ENCODE measurements around the gene POC1A. TPM values are rescaled to one million over a fixed set of nuclear protein-coding genes. Genes with fewer than 3 reads are reported as not detected.
"Not testable (repeated sequence)": the region's sequence is repeated elsewhere in the genome, so short reads cannot be mapped to it uniquely, and the experiment has no call there.

The POC1A gene
- polyA plus RNA-seq, 2 donors: 1.7 to 5.2 TPM

GRCh38 chr3:52159503-52159902, 5.3 kb upstream of the POC1A start:
- WGBS, 2 donors: 23 to 24% methylated on average over 1 of the region's 1 CpG
- H3K9me3 ChIP-seq (ENCODE audit: control insufficient read depth in 2 of 2, insufficient read depth in 1 of 2, low read depth in 1 of 2, low read length in 1 of 2): no peaks in the 10 kb centered on the region
- no peak overlapping the region for H3K27ac ChIP-seq (ENCODE audit: low read depth in 2 of 2, low read length in 1 of 2)

GRCh38 chr3:52155912-52156311, 1.7 kb upstream of the POC1A start:
- Histone ChIP-seq H3K4me1 (ENCODE audit: control insufficient read depth in 2 of 2, insufficient read depth in 2 of 2, low read length in 1 of 2) (peaks cover 3 to 4% of the 10 kb centered on the region in 2 donors), H3K27ac (ENCODE audit: low read depth in 2 of 2, low read length in 1 of 2) (no peak overlapping the region), H3K4me3 (ENCODE audit: low read depth in 1 of 2, low read length in 2 of 2) (no peak overlapping the region), H3K9me3 (ENCODE audit: control insufficient read depth in 2 of 2, insufficient read depth in 1 of 2, low read depth in 1 of 2, low read length in 1 of 2) (no peaks in the 10 kb centered on the region), H3K36me3 (ENCODE audit: control insufficient read depth in 2 of 2, insufficient read depth in 2 of 2, low read length in 1 of 2) (no peaks in the 10 kb centered on the region), H3K27me3 (ENCODE audit: control insufficient read depth in 1 of 2, insufficient read depth in 2 of 2, low read length in 2 of 2) (no peaks in the 10 kb centered on the region)
- 84 to 85% methylated on average over 4 of the region's 4 CpGs for WGBS, 2 donors

More at GRCh38 chr3:52159503-52159902, 5.3 kb upstream of the POC1A start:
- Histone ChIP-seq H3K4me3 (ENCODE audit: low read depth in 1 of 2, low read length in 2 of 2) (no peak overlapping the region), H3K36me3 (ENCODE audit: control insufficient read depth in 2 of 2, insufficient read depth in 2 of 2, low read length in 1 of 2) (no peaks in the 10 kb centered on the region), H3K4me1 (ENCODE audit: control insufficient read depth in 2 of 2, insufficient read depth in 2 of 2, low read length in 1 of 2) (no peaks in the 10 kb centered on the region), H3K27me3 (ENCODE audit: control insufficient read depth in 1 of 2, insufficient read depth in 2 of 2, low read length in 2 of 2) (no peaks in the 10 kb centered on the region)

- WGBS, 2 donors: 15% methylated on average over 18 of the region's 18 CpGs
- Histone ChIP-seq H3K27me3 (ENCODE audit: control insufficient read depth in 1 of 2, insufficient read depth in 2 of 2, low read length in 2 of 2) (no peaks in the 10 kb centered on the region), H3K36me3 (ENCODE audit: control insufficient read depth in 2 of 2, insufficient read depth in 2 of 2, low read length in 1 of 2) (no peaks in the 10 kb centered on the region), H3K9me3 (ENCODE audit: control insufficient read depth in 2 of 2, insufficient read depth in 1 of 2, low read depth in 1 of 2, low read length in 1 of 2) (no peaks in the 10 kb centered on the region), H3K27ac (ENCODE audit: low read depth in 2 of 2, low read length in 1 of 2) (peak overlapping the region; percentile 50 to 89), H3K4me3 (ENCODE audit: low read depth in 1 of 2, low read length in 2 of 2) (peak overlapping the region; percentile 63 to 76), H3K4me1 (ENCODE audit: control insufficient read depth in 2 of 2, insufficient read depth in 2 of 2, low read length in 1 of 2) (peaks cover 3 to 4% of the 10 kb centered on the region in 2 donors)
Observed at GRCh38 chr3:52153389-52154096, 680 bp downstream of the POC1A start.

GRCh38 chr3:52151991-52152390, 2.2 kb downstream of the POC1A start:
- H3K4me3 ChIP-seq (ENCODE audit: low read depth in 1 of 2, low read length in 2 of 2); H3K27me3 ChIP-seq (ENCODE audit: control insufficient read depth in 1 of 2, insufficient read depth in 2 of 2, low read length in 2 of 2); H3K9me3 ChIP-seq (ENCODE audit: control insufficient read depth in 2 of 2, insufficient read depth in 1 of 2, low read depth in 1 of 2, low read length in 1 of 2); H3K4me1 ChIP-seq (ENCODE audit: control insufficient read depth in 2 of 2, insufficient read depth in 2 of 2, low read length in 1 of 2); H3K36me3 ChIP-seq (ENCODE audit: control insufficient read depth in 2 of 2, insufficient read depth in 2 of 2, low read length in 1 of 2); H3K27ac ChIP-seq (ENCODE audit: low read depth in 2 of 2, low read length in 1 of 2): not testable (repeated sequence)
- WGBS, 2 donors: 92 to 96% methylated on average over 4 of the region's 4 CpGs

- Histone ChIP-seq H3K27ac (ENCODE audit: low read depth in 2 of 2, low read length in 1 of 2) (no peak overlapping the region), H3K36me3 (ENCODE audit: control insufficient read depth in 2 of 2, insufficient read depth in 2 of 2, low read length in 1 of 2) (no peaks in the 10 kb centered on the region), H3K9me3 (ENCODE audit: control insufficient read depth in 2 of 2, insufficient read depth in 1 of 2, low read depth in 1 of 2, low read length in 1 of 2) (no peaks in the 10 kb centered on the region), H3K4me3 (ENCODE audit: low read depth in 1 of 2, low read length in 2 of 2) (no peak overlapping the region), H3K27me3 (ENCODE audit: control insufficient read depth in 1 of 2, insufficient read depth in 2 of 2, low read length in 2 of 2) (no peaks in the 10 kb centered on the region), H3K4me1 (ENCODE audit: control insufficient read depth in 2 of 2, insufficient read depth in 2 of 2, low read length in 1 of 2) (peaks cover 3 to 4% of the 10 kb centered on the region in 2 donors)
- 84 to 94% methylated on average over 4 of the region's 4 CpGs for WGBS, 2 donors
Observed at GRCh38 chr3:52150860-52151259, 3.4 kb downstream of the POC1A start.

- no peaks in the 10 kb centered on the region for H3K9me3 ChIP-seq (ENCODE audit: control insufficient read depth in 2 of 2, insufficient read depth in 1 of 2, low read depth in 1 of 2, low read length in 1 of 2)
- WGBS, 2 donors: 96% methylated on average over 3 of the region's 3 CpGs
- no peaks in the 10 kb centered on the region for H3K27me3 ChIP-seq (ENCODE audit: control insufficient read depth in 1 of 2, insufficient read depth in 2 of 2, low read length in 2 of 2)
- peaks cover 3 to 4% of the 10 kb centered on the region in 2 donors for H3K4me1 ChIP-seq (ENCODE audit: control insufficient read depth in 2 of 2, insufficient read depth in 2 of 2, low read length in 1 of 2)
- peaks cover 0 to under 1% of the 10 kb centered on the region in 2 donors for H3K36me3 ChIP-seq (ENCODE audit: control insufficient read depth in 2 of 2, insufficient read depth in 2 of 2, low read length in 1 of 2)
- H3K4me3 ChIP-seq (ENCODE audit: low read depth in 1 of 2, low read length in 2 of 2): no peak overlapping the region
- no peak overlapping the region for H3K27ac ChIP-seq (ENCODE audit: low read depth in 2 of 2, low read length in 1 of 2)
Observed at GRCh38 chr3:52150357-52150756, 3.9 kb downstream of the POC1A start.

- H3K27me3 ChIP-seq (ENCODE audit: control insufficient read depth in 1 of 2, insufficient read depth in 2 of 2, low read length in 2 of 2): no peaks in the 10 kb centered on the region
- no peaks in the 10 kb centered on the region for H3K9me3 ChIP-seq (ENCODE audit: control insufficient read depth in 2 of 2, insufficient read depth in 1 of 2, low read depth in 1 of 2, low read length in 1 of 2)
- H3K4me1 ChIP-seq (ENCODE audit: control insufficient read depth in 2 of 2, insufficient read depth in 2 of 2, low read length in 1 of 2): peaks cover 3 to 4% of the 10 kb centered on the region in 2 donors
- H3K36me3 ChIP-seq (ENCODE audit: control insufficient read depth in 2 of 2, insufficient read depth in 2 of 2, low read length in 1 of 2): peaks cover 0 to 5% of the 10 kb centered on the region in 2 donors
- H3K27ac ChIP-seq (ENCODE audit: low read depth in 2 of 2, low read length in 1 of 2): no peak overlapping the region
- 94 to 98% methylated on average over 11 of the region's 11 CpGs for WGBS, 2 donors
- H3K4me3 ChIP-seq (ENCODE audit: low read depth in 1 of 2, low read length in 2 of 2): no peak overlapping the region
Observed at GRCh38 chr3:52149726-52150125, 4.5 kb downstream of the POC1A start.

- no peak overlapping the region for H3K4me3 ChIP-seq (ENCODE audit: low read depth in 1 of 2, low read length in 2 of 2)
- peaks cover 2 to 3% of the 10 kb centered on the region in 2 donors for H3K4me1 ChIP-seq (ENCODE audit: control insufficient read depth in 2 of 2, insufficient read depth in 2 of 2, low read length in 1 of 2)
- no peak overlapping the region for H3K27ac ChIP-seq (ENCODE audit: low read depth in 2 of 2, low read length in 1 of 2)
- no peaks in the 10 kb centered on the region for H3K9me3 ChIP-seq (ENCODE audit: control insufficient read depth in 2 of 2, insufficient read depth in 1 of 2, low read depth in 1 of 2, low read length in 1 of 2)
- peaks cover 0 to 5% of the 10 kb centered on the region in 2 donors for H3K36me3 ChIP-seq (ENCODE audit: control insufficient read depth in 2 of 2, insufficient read depth in 2 of 2, low read length in 1 of 2)
- no peaks in the 10 kb centered on the region for H3K27me3 ChIP-seq (ENCODE audit: control insufficient read depth in 1 of 2, insufficient read depth in 2 of 2, low read length in 2 of 2)
- 96% methylated on average over 8 of the region's 8 CpGs for WGBS, 2 donors
Observed at GRCh38 chr3:52149021-52149420, 5.2 kb downstream of the POC1A start.

GRCh38 chr3:52147804-52148203, 6.4 kb downstream of the POC1A start:
- Histone ChIP-seq H3K36me3 (ENCODE audit: control insufficient read depth in 2 of 2, insufficient read depth in 2 of 2, low read length in 1 of 2) (peaks cover 0 to 5% of the 10 kb centered on the region in 2 donors), H3K4me1 (ENCODE audit: control insufficient read depth in 2 of 2, insufficient read depth in 2 of 2, low read length in 1 of 2) (no peaks in the 10 kb centered on the region), H3K9me3 (ENCODE audit: control insufficient read depth in 2 of 2, insufficient read depth in 1 of 2, low read depth in 1 of 2, low read length in 1 of 2) (no peaks in the 10 kb centered on the region), H3K4me3 (ENCODE audit: low read depth in 1 of 2, low read length in 2 of 2) (no peak overlapping the region), H3K27ac (ENCODE audit: low read depth in 2 of 2, low read length in 1 of 2) (no peak overlapping the region), H3K27me3 (ENCODE audit: control insufficient read depth in 1 of 2, insufficient read depth in 2 of 2, low read length in 2 of 2) (no peaks in the 10 kb centered on the region)
- 84 to 88% methylated on average over 8 of the region's 8 CpGs for WGBS, 2 donors

- Histone ChIP-seq H3K27ac (ENCODE audit: low read depth in 2 of 2, low read length in 1 of 2) (no peak overlapping the region), H3K36me3 (ENCODE audit: control insufficient read depth in 2 of 2, insufficient read depth in 2 of 2, low read length in 1 of 2) (peaks cover 0 to 5% of the 10 kb centered on the region in 2 donors)
- WGBS, 2 donors: 93% methylated on average over 12 to 13 of the region's 13 CpGs
Observed at GRCh38 chr3:52146811-52147210, 7.4 kb downstream of the POC1A start.

More at GRCh38 chr3:52146811-52147210, 7.4 kb downstream of the POC1A start:
- H3K27me3 ChIP-seq (ENCODE audit: control insufficient read depth in 1 of 2, insufficient read depth in 2 of 2, low read length in 2 of 2): no peaks in the 10 kb centered on the region
- no peaks in the 10 kb centered on the region for H3K4me1 ChIP-seq (ENCODE audit: control insufficient read depth in 2 of 2, insufficient read depth in 2 of 2, low read length in 1 of 2)
- no peaks in the 10 kb centered on the region for H3K9me3 ChIP-seq (ENCODE audit: control insufficient read depth in 2 of 2, insufficient read depth in 1 of 2, low read depth in 1 of 2, low read length in 1 of 2)
- no peak overlapping the region for H3K4me3 ChIP-seq (ENCODE audit: low read depth in 1 of 2, low read length in 2 of 2)
